HEK293T (cell line): ENCODE results near the gene PCDHA5.
"Not testable (repeated sequence)": the region's sequence is repeated elsewhere in the genome, so short reads cannot be mapped to it uniquely, and the experiment has no call there.

ENCODE experiments used
- CTCF ChIA-PET: fragments of 350-600 bp; formaldehyde crosslinking; extraction: SDS; loops from one replicate; lab custom pipeline; 2021; ENCODE audit warnings: antibody characterized with exemption, inconsistent platforms; lab: Yijun Ruan, JAX
- POLR2A ChIA-PET: fragments of 350-600 bp; formaldehyde crosslinking; extraction: SDS; loops from one replicate; lab custom pipeline; 2020; ENCODE audit warnings: antibody characterized with exemption, inconsistent platforms; lab: Yijun Ruan, JAX
- DNase-seq: peaks from one replicate; pipeline ENCODE4 v3.0.0; 2012; ENCODE audit warnings: mixed read lengths; ENCODE audit errors: extremely low spot score
- ARNT ChIP-seq: fragments of 450-650 bp; IDR thresholded peaks from 2 replicates; pipeline ENCODE4 v1.6.1; 2017; ENCODE audit warnings: mild to moderate bottlenecking
- BHLHE40 ChIP-seq: fragments of 450-650 bp; IDR thresholded peaks from 2 replicates; pipeline ENCODE4 v1.6.1; 2016; ENCODE audit warnings: mild to moderate bottlenecking, moderate library complexity, borderline replicate concordance
- CTBP1 ChIP-seq: fragments of 450-650 bp; IDR thresholded peaks from 2 replicates; pipeline ENCODE4 v1.6.1; 2016; ENCODE audit warnings: borderline replicate concordance
- ELF4 ChIP-seq: fragments of 450-650 bp; IDR thresholded peaks from 2 replicates; pipeline ENCODE4 v1.6.1; 2017; ENCODE audit warnings: antibody characterized with exemption
- FOXA1 ChIP-seq: fragments of 450-650 bp; IDR thresholded peaks from 2 replicates; pipeline ENCODE4 v1.6.1; 2016; ENCODE audit warnings: mild to moderate bottlenecking
- FOXK2 ChIP-seq: fragments of 450-650 bp; IDR thresholded peaks from 2 replicates; pipeline ENCODE4 v1.6.1; 2016; ENCODE audit warnings: mild to moderate bottlenecking
- FOXM1 ChIP-seq: fragments of 450-650 bp; IDR thresholded peaks from 2 replicates; pipeline ENCODE4 v1.6.1; 2017; ENCODE audit warnings: mild to moderate bottlenecking, borderline replicate concordance
- HDGF ChIP-seq: fragments of 450-650 bp; IDR thresholded peaks from 2 replicates; pipeline ENCODE4 v1.6.1; 2017; ENCODE audit warnings: antibody characterized with exemption, borderline replicate concordance
- L3MBTL2 ChIP-seq: fragments of 450-650 bp; conservative IDR thresholded peaks from 2 replicates; pipeline ENCODE4 v1.6.1; 2016; ENCODE audit warnings: mild to moderate bottlenecking
- LEF1 ChIP-seq: fragments of 450-650 bp; IDR thresholded peaks from 2 replicates; pipeline ENCODE4 v1.6.1; 2017; ENCODE audit warnings: mild to moderate bottlenecking, borderline replicate concordance
- NFRKB ChIP-seq: fragments of 450-650 bp; IDR thresholded peaks from 2 replicates; pipeline ENCODE4 v1.6.1; 2016; ENCODE audit warnings: mild to moderate bottlenecking, moderate library complexity
- SP1 ChIP-seq: fragments of 450-650 bp; IDR thresholded peaks from 2 replicates; pipeline ENCODE4 v1.6.1; 2017
- SUZ12 ChIP-seq: fragments of 450-650 bp; IDR thresholded peaks from 2 replicates; pipeline ENCODE4 v1.6.1; 2016; ENCODE audit warnings: mild to moderate bottlenecking
- TARDBP ChIP-seq: fragments of 450-650 bp; IDR thresholded peaks from 2 replicates; pipeline ENCODE4 v1.6.1; 2016
- ZNF384 ChIP-seq: fragments of 450-650 bp; IDR thresholded peaks from 2 replicates; pipeline ENCODE4 v1.6.1; 2016
- TF ChIP-seq, protein P1 (sequence below): fragments of 450-650 bp; IDR thresholded peaks from 2 replicates; pipeline ENCODE4 v1.6.1; 2016

PCDHA5 gene

DNA sequence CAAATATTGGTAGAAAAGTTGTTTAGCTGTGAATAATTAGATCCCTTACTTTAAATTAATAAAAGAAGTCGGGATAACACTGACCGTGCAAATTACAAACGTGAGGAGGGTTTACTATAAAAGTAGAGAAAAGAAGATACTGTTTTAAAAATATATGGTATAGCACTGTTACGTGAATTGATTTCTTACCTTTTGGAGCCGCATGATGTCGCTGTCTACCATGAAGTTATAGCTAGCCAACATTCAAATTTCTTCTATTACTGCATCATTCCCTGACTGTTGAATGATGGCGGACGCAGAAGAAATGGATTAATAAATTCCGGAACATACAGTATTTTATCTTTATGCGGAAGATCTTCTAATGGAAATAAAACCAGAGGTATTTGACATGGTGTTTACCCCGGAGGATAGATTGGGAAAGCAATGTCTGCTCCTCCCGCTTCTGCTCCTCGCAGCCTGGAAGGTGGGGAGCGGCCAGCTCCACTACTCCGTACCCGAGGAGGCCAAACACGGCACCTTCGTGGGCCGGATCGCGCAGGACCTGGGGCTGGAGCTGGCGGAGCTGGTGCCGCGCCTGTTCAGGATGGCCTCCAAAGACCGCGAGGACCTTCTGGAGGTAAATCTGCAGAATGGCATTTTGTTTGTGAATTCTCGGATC is 6.4 kb downstream of the PCDHA5 start, which contains the start of gene PCDHA6:
TSS of gene PCDHA6 (plus strand) at position 257 of the 658 bp plus-strand sequence. CDS start at position 389, 132 bp downstream.
- no peak for DNase-seq
- ChIA-PET POLR2A (no interaction called here), CTCF (interaction anchor here (0.6 kb wide), 1 partner anchor 708 kb away, joined by 3 read pairs; no protein-coding TSS in a partner anchor)
- TF ChIP-seq SP1 (no peak), NFRKB (no peak), L3MBTL2 (no peak), TARDBP (no peak), FOXM1 (no peak), FOXA1 (no peak), HDGF (no peak), CTBP1 (no peak), LEF1 (no peak), ELF4 (no peak), SUZ12 (no peak), BHLHE40 (no peak), ARNT (no peak), ZNF384 (no peak), FOXK2 (no peak)
- TF ChIP-seq, protein P1, sequence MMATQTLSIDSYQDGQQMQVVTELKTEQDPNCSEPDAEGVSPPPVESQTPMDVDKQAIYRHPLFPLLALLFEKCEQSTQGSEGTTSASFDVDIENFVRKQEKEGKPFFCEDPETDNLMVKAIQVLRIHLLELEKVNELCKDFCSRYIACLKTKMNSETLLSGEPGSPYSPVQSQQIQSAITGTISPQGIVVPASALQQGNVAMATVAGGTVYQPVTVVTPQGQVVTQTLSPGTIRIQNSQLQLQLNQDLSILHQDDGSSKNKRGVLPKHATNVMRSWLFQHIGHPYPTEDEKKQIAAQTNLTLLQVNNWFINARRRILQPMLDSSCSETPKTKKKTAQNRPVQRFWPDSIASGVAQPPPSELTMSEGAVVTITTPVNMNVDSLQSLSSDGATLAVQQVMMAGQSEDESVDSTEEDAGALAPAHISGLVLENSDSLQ = no peak

GRCh38 chr5:140828362-140828737 is 6.9 kb downstream of the PCDHA5 start:
- ChIA-PET CTCF (interaction anchor here (0.6 kb wide), 1 partner anchor 708 kb away, joined by 3 read pairs; no protein-coding TSS in a partner anchor), POLR2A (no interaction called here)
- DNase-seq = no peak
- TF ChIP-seq ZNF384 = no peak

DNA sequence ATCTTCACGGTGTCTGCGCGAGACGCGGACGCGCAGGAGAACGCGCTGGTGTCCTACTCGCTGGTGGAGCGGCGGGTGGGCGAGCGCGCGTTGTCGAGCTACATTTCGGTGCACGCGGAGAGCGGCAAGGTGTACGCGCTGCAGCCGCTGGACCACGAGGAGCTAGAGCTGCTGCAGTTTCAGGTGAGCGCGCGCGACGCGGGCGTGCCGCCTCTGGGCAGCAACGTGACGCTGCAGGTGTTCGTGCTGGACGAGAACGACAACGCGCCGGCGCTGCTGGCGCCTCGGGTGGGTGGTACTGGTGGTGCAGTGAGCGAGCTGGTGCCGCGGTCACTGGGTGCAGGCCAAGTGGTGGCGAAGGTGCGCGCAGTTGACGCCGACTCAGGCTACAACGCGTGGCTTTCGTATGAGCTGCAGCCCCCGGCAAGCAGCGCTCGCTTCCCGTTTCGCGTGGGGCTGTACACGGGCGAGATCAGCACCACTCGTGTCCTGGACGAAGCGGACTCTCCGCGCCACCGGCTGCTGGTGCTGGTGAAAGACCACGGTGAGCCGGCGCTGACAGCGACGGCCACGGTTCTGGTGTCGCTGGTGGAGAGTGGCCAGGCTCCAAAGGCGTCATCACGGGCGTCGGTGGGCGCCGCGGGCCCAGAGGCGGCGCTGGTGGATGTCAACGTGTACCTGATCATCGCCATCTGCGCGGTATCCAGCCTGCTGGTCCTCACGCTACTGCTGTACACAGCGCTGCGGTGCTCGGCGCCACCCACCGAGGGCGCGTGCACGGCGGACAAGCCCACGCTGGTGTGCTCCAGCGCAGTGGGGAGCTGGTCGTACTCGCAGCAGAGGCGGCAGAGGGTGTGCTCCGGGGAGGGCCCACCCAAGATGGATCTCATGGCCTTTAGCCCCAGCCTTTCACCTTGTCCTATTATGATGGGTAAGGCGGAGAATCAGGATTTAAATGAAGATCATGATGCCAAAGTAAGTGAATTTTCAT is 8.4 kb downstream of the PCDHA5 start:
- POLR2A ChIA-PET, DNase-seq, CTCF ChIA-PET: not testable (repeated sequence)

DNA sequence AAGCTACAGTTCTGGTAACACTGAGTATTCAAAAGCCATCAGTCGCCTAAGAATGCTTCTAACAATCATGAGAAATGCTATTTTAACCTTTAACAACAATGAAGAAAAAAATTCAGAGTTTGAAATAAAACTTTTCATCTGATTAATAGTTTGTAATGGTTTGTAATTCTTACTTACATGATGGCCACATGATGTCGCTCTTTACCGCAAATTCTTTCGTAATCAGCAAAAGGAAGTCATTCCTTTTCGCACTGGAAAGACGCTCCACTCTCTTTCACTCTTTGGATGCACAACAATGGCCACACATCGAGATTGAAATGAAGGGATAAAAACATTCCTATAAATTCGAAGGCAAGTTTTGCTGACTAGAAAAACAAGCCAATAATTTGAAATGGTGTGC is 12.6 kb downstream of the PCDHA5 start, which contains the start of gene PCDHA7:
TSS of gene PCDHA7 (plus strand) at position 277 of the 400 bp plus-strand sequence. CDS start at position 392, 115 bp downstream.
- TF ChIP-seq ARNT (no peak), HDGF (no peak), SUZ12 (no peak), TARDBP (no peak), CTBP1 (no peak), FOXK2 (no peak), L3MBTL2 (no peak), NFRKB (no peak), BHLHE40 (no peak), ELF4 (no peak), LEF1 (no peak)
- ChIA-PET POLR2A (no interaction called here), CTCF (no interaction called here)
- no peak for DNase-seq

- POLR2A ChIA-PET, CTCF ChIA-PET, DNase-seq: not testable (repeated sequence)
These were observed 13.1 kb downstream of the PCDHA5 start for GRCh38 chr5:140834439-140835008.

DNA sequence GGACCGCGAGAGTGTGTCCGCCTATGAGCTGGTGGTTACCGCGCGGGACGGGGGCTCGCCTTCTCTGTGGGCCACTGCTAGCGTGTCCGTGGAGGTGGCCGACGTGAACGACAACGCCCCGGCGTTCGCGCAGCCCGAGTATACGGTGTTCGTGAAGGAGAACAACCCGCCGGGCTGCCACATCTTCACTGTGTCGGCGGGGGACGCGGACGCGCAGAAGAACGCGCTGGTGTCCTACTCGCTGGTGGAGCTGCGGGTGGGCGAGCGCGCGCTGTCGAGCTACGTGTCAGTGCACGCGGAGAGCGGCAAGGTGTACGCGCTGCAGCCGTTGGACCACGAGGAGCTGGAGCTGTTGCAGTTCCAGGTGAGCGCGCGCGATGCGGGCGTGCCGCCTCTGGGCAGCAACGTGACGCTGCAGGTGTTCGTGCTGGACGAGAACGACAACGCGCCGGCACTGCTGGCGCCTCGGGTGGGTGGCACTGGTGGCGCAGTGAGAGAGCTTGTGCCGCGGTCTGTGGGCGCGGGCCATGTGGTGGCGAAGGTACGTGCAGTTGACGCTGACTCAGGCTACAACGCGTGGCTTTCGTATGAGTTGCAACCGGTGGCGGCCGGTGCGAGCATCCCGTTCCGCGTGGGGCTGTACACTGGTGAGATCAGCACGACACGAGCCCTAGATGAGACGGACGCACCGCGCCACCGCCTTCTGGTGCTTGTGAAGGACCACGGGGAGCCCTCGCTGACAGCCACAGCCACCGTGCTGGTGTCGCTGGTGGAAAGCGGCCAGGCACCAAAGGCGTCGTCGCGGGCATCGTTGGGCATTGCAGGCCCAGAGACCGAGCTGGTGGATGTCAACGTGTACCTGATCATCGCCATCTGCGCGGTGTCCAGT is 14.5 kb downstream of the PCDHA5 start:
- no peak for DNase-seq
- CTCF ChIA-PET = interaction anchor here (1.0 kb wide), 1 partner anchor 17 kb away, joined by 3 read pairs; no protein-coding TSS in a partner anchor
- POLR2A ChIA-PET = no interaction called here
- no peak for TF ChIP-seq CTBP1
- TF ChIP-seq LEF1 = no peak
- TF ChIP-seq, protein P1 = no peak
- no peak for TF ChIP-seq SP1
- no peak for TF ChIP-seq ELF4
- no peak for TF ChIP-seq FOXM1
- no peak for TF ChIP-seq HDGF
- no peak for TF ChIP-seq ARNT
- no peak for TF ChIP-seq TARDBP
- TF ChIP-seq BHLHE40 = no peak
- no peak for TF ChIP-seq ZNF384
- no peak for TF ChIP-seq NFRKB
- no peak for TF ChIP-seq SUZ12
